HG03135 (cell line): ENCODE measurements around the gene CHST12.
"Not testable (repeated sequence)": the region's sequence is repeated elsewhere in the genome, so short reads cannot be mapped to it uniquely, and the experiment has no call there.

ENCODE experiments used
- ATAC-seq: cut with Tn5 transposase; IDR thresholded peaks from one replicate; pipeline ENCODE4 v1.9.1; 2021; ENCODE audit warnings: mild to moderate bottlenecking, moderate library complexity; ENCODE audit not compliant: unreplicated experiment

CHST12 gene

DNA sequence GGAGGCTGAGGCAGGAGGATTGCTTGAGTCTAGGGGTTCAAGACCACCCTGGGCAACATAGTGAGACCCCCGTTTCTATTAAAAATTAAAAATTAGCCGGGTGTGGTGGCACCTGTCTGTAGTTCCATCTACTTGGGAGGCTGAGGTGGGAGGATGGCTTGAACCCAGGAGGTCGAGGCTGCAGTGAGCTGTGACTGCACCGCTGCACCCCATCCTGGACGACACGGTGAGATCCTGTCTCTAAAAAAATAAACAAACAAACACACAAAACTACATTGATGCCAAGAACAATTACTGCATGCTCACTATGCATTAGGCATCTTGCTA lies 761 bp upstream of the CHST12 start:
- no peak for ATAC-seq

GRCh38 chr7:2403718-2404648 lies 572 bp downstream of the CHST12 start:
- peak; percentile 2 for ATAC-seq

DNA sequence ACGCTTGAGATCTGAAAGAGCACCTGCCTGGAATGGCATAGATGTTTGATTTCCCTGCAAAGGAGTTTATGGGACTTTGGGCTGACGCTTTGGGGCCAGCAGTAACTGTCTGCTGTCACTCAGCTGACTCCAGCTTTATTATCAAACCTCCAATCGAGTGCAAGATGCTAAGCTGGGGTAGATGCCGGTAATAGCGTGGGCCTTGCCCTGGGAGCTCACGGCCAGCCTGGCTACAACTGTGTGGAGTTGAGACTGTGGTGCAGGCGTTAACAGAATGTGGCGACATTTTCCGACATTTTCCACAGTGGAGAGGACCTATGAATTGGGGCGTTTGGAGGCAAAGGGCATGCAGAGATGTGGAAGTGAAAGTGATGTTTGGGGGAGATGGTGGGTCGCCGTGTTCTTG lies 1.3 kb downstream of the CHST12 start:
- no peak for ATAC-seq

DNA sequence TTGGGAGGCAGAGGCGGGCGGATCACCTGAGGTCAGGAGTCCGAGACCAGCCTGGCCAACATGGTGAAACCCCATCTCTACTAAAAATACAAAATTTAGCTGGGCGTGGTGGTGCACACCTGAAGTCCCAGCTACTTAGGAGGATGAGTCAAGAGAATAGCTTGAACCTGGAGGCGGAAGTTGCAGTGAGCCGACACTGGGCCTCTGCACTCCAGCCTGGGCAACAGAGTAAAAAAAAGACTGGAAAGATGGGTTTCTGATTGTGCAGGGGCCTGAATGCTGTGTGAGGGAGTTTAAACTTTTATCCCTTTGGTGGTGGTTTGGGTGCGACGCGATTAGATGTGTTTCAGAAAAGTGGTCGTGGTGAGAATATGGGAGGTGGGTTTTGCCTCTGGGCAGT lies 1.8 kb downstream of the CHST12 start:
- ATAC-seq = no peak

- peak; percentile 38 for ATAC-seq
These were observed 2.4 kb downstream of the CHST12 start for GRCh38 chr7:2405601-2406345.

GRCh38 chr7:2409745-2410414 lies 6.5 kb downstream of the CHST12 start:
- no peak for ATAC-seq

GRCh38 chr7:2411049-2411448 lies 7.6 kb downstream of the CHST12 start:
- no peak for ATAC-seq

DNA sequence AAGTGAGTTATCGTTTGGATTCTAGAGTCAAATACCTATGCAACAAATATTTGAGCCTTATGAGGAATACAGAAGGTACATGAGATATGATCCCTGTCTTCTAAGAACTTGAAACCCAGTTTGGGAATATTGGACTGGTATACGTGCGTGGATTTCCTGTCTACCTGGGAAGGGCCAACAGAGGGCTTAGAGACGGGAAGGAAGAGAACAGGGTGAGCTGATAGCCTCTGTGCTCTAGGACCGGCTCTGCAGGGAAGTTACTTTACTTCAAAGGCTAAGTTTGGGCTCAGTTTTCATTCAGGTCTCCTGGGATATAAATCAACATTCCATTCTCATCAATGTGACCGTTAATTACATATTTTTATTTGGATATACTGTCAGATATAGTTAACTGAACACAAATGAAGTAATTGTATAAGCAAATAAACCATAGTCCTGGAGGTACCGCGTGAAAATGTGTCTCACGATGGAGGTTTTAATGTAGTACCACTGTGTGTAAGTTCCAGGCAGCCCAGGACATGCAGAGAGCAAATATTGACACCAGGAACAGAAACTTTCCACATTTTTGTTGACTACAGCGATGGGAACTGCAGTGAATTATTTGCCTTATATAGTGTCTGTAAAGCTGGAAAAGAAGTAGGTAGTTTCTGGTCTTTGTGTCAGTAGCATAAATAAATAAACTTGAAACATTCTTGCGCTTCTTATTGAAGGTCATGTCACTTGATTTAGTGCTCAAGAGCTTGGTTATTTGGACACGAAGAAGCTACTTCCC lies 8.6 kb downstream of the CHST12 start:
- ATAC-seq = no peak

GRCh38 chr7:2412587-2413201 lies 9.3 kb downstream of the CHST12 start:
- ATAC-seq = no peak

DNA sequence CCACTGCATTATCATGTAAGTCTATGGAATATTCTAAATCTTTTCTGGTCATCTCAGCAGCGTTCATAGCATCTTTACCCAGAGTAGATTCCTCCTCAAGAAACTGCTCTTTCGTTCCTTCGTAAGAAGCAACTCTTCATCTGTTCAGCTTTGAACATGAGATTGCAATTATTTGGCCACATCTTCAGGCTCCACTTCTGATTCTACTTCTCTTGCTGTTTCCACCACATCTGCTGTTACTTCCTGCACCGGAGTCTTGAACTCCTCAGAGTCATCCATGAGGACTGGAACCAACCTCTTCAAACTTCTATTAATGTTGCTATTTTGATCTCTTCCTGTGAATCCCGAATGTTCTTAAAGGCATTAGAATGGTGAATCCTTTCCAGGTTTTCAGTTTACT lies 12.7 kb downstream of the CHST12 start:
- ATAC-seq = no peak

DNA sequence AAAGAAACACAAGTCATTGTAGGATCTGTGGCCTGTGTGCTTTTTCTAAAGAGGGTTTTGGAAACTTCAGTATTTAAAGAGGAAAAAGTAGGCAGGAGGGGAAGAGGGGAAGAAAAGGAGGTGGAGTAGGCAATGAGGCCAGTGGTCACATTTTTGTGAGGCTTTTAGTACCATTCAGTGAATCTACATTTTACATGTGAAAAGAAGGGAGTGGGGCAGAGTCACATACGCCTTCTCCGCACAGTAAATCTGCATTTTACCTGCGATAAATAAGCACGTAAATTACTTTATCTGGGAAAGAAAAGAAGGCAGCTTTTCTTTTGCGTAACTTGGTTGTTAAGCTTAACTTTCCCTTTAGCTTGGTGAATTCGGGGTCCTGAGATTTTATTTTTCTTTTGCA lies 13.2 kb downstream of the CHST12 start:
- no peak for ATAC-seq

GRCh38 chr7:2417178-2417577 lies 13.8 kb downstream of the CHST12 start:
- ATAC-seq = not testable (repeated sequence)

DNA sequence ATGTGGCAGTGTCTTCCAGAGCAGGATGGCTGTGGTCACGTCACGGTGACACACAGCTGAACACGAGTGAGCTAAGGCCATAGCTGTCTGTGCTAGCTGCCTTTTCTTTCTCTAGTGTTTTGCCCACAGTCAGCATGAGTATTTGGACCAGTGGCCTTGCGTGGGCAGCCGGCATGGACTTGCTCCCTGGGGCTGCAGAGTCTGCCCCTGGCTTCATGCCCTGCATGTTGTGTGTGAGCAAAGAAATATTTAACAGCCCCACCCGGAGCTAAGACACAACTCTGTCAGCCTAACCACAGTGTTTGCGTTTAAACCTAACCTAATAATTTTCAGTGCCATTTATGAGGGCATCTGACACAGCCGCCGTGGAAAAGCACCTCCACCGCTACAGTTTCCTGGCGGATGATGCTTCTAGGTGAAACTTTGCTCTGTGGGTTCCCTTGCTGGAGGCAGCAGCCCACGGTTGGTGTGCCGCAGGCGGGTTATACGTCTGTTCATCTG lies 14.6 kb downstream of the CHST12 start:
- ATAC-seq = no peak

DNA sequence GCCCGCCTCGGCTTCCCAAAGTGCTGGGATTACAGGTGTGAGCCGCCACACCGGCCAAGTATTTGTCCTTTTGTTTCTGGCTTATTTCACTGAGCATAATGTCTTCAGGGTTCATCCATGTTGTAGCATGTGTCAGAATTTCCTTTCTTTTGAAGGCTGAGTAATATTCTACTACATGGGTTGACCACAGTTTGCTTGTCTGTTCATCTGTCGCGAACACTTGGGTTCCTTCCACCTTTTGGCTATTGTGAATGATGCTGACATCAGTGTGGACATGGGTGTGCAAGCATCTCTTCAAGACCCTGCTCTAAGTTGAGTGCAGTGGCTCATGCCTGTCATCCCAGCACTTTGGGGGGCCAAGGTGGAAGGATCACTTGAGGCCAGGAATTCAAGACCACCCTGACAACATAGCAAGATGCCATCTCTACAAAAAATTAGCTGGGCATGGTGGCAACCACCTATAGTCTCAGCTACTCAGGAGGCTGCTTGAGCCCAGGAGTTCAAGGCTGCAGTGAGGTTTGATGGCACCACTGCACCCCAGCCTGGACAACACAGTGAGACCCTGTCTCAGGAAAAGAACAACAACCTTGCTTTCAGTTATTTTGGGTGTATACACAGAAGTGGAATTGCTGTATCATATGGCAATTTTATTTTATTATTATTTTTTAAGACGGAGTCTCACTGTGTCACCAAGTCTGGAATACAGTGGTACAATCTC lies 17.0 kb downstream of the CHST12 start:
- ATAC-seq = no peak

DNA sequence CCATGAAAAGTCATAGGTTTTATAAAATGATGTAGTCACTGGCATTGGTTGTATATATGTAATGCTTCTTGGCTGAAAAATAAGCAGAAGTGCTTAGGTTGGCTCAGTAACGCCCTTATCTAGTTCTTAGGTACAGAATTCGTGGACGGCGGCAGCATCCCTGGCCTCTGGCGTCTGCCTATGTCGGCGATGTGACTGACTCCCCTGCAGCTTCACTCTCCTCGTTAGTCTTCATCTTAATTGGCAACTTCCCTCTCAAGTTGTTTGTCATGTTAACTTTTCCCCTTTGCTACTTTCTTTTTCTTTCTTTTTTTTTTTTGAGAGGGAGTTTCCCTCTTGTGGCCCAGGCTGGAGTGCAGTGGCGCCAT lies 18.5 kb downstream of the CHST12 start:
- ATAC-seq = no peak

- ATAC-seq = no peak
These were observed 22.3 kb downstream of the CHST12 start for GRCh38 chr7:2425749-2426148.

DNA sequence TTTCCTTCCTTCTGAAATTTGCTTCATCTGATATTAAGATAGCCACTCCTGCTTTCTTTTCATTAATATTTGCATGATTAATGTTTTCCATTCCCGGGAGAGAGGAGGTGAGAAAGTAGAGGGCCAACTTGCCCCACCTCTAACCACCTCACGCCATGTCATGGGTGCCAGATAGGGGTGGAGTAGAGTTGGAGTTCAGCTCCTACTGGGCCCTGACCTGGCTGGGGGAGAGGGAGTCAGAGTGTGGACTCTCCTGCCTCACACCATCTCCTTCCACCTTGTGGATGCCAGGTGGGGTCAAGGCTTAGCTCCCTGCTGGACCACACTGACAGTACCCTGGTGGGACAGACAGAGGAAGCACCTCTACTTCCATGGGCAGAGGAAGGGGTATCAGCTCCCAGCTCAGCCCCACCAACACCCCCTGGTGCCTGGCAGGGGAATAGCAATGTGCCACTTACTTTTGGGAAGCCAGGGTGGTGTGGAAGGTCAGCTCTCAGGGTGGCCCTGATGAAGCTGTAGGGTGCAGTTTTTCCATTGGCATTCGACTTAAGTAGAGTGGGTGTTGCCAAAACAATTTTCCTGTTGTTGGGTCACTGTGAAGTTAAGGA lies 28.0 kb downstream of the CHST12 start:
- no peak for ATAC-seq

- ATAC-seq = no peak
These were observed 29.7 kb downstream of the CHST12 start for GRCh38 chr7:2432910-2433712.
